T-helper 2 cell treated with Interferon-gamma antibody and Interleukin-4, amounts not matched to agents 100 ng/mL and 5 ng/mL, for 36 hours (primary cell): Measurements from ENCODE around the gene CSNK1E. TPM values are rescaled to one million over a fixed set of nuclear protein-coding genes. Genes with fewer than 3 reads are reported as not detected.

Source experiments
- intact Hi-C: fragments of 100-400 bp; cut with micrococcal nuclease; formaldehyde crosslinking; loops from one replicate; pipeline ENCODE4 v1.15.1; 2023
- total RNA-seq: library from RNA; stranded (reverse); gene quantifications from 2 replicates; pipeline ENCODE4 v1.2.3, GENCODE V29; 2022

CSNK1E gene
- total RNA-seq, 1 donor from 2014 or later = 94.6 TPM

DNA sequence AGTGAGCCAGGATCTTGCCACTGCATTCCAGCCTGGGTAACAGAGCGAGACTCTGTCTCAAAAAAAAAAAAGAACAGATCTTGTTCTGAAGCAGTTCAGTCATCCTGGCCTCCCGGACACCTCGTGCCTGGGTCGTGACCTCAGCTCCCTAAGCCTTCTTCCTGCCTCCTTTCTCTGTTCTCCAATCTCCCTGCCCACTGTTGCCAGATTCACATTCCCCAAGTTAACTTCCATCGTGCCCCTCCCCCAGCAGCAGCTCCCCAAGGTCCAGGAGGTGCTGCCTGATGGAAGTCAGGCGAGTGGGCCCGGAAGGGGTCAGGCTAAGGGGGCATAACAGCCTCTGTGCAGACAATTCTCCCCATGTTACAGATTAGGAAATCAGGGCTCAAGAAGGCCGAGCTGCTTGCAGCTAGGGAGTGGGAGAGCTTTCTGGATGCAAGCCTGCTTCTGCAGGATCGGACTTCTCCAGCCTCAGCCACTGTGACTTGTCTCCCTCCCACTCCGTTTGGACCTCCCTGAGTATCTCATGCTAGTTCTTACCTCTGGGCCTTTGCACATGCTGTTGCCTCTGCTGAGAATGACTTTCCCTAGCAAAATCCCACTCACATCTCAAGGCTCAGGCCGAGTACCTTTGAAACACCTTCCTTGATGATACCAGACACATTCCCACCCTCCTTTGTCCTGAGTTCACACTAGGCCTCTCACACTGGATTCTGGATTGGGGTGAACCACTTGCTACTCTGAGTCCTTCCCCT lies 30.1 kb downstream of the CSNK1E start:
- intact Hi-C loops = no loop called here

DNA sequence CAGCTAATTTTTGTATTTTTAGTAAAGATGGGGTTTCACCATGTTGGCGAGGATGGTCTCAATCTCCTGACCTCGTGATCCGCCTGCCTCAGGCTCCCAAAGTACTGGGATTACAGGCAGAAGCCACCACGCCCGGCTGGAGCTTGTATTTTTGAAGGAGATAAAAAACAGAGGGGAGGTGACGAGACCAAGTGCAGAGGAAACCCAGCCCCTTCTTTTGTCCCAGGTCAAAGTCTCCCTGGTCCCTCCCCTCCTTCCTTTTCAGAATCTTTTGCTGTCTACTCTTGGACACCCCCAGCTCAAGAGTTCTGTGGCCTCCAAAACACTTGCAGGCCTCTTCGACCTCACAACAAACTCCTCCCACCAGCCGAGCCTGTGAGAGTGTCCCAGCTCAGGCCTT lies 32.2 kb downstream of the CSNK1E start:
- intact Hi-C loops = no loop called here

DNA sequence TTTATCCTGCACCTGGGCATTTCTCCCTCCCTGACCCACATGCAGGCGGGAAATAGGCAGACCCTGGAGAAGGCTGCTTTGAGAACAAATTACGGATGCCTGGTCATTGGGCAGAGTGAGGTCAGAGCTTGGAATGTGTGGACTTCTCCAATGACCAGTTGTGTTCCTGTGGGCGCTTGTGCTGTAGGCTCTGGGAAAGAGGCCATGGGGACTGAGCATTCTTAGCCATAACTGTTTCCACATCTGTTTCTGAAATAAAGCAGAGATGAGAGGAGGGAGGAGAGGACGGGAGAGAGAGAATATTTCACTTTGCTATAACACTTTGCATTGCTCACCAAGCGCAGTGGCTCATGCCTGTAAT lies 33.2 kb downstream of the CSNK1E start:
- intact Hi-C loops = no loop called here

DNA sequence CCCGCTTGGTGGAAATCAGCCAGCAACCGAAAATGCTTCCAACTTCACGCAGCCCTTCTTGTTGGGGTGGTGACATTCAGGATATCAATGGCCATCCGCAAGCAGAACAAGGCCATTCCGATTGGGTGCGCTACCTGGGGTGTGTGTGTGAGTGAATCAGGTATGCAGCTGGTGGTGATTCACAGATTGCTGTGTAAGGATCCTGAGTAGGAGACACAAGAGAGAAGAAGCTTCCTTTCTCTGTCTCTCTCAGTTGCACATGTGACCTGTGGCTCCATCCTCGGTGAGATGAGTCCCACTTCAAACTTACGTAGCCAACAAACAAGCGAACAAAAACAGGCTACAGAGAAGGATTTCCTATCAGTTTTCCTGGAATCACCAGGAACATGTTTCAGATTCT lies 34.8 kb downstream of the CSNK1E start:
- intact Hi-C loops = no loop called here

DNA sequence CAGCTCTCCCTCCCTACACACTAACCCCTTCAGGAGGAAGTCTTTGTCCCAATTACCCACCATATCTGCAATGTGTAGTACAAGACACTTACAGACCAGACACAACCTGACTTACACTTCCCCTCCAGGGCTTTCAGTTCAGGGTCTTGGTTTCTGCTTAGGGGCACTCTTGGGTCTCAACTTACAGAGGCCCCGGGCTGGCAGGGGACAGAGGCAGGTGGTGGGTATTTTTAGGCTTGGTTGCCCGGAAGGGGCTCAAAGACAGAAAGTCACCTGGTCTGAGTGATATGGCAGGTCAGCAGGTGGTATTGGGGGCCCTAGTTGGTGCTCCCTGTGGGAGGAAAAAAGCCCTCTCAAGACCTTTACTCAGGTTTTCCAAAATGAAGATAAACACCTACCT lies 41.1 kb downstream of the CSNK1E start:
- intact Hi-C loops = no loop called here

DNA sequence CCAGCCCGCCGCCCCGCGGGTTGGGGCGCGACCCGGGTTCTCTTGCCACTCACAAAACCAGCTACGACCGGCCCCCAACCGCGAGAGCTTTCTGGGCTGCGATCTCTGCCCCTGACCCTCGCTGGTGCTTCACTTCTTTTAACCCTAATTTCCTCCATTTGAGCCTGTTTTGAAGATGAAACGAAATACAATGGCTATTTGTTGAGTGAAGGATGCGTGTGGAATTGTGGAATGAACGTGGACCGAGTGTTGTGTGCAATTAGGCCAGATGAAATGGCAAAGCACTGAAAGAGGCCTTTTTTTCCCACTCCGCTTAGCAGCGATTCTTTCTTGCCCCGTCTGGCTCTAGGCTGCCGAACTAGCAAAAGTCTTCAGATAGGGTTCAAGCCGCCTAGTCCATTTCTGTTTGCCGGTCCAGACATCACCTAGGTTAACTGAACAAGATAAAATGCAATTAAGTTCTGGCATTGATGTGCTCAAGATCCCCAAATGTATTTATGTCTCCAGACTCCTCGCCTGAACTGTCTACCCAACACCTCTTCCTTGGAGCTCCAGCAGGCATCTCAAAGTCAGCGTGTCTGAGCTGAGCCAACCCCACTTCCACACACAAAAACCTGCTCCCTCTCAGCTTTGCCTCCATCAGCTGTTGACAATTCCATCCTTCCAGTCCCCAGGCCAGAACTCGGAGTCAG lies 44.0 kb downstream of the CSNK1E start:
- intact Hi-C loops = loop anchor here (1.0 to 2.0 kb wide), 2 partner anchors 43 to 92 kb away; partner anchors contain the start of gene PLA2G6

DNA sequence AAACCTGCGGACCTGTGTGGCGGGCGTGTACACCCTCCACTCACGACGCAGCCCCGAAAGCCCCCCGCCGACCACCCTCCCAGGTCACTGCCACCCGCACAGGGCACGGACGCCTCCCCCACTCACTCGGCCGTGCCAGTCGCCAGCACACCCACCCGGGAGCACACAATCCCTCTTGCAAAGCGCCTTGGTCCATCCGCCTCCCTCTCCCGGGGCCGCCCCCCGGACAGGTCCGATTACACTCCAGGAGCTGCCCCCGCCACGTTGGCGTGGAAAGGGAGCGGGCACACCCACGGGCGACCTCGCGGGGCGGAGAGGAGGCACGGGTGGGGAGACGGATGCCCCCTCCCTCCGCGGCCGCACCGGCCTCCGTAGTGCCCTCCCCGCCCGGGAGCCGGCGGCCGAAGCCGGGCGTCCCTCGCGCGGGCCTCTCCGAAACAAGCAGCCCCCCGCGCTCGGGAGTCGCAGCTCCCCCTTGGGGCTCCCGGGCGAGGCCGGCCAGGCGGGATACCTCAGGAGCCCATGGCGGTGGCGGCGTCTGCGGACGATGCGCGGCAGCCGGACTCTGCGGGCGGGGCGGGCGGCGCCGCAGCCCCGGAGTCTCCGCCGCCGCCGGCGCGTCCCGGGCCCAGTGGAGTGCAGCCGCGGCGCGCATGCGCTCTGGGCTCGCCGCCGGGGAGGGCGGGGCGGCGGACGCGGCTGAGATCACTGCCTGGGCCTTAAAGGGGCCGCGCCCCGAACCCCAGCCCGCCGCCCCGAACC lies 44.7 kb downstream of the CSNK1E start, which contains the start of gene TMEM184B:
Gene TMEM184B, minus strand, starts transcription at position 638 of the 762 bp plus-strand sequence. CDS start 25,049 bp downstream, outside the sequence.
- intact Hi-C loops = loop anchor here (1.0 to 2.0 kb wide), 2 partner anchors 44 to 92 kb away; partner anchors contain the start of gene PLA2G6

DNA sequence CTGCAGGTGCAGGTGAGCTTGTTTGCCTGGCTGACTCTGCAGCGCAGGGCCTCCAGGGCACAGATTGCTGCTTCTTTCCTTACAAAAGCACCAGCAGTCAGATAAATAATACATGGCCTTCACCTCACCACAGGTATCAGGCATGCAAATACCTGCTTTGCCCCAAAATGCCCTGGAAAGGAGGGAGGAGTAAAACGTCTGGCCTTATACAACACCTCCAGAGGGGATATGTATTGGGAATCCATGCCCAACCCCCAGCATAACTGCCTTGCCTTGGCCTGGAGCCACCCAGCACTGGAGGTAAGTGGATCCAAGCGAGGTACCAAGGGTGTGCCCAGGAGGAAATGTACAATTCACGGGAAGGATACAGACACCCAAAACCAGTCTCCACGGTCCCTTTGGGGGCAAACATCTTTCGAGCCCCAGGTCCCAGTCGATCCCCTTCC lies 45.3 kb downstream of the CSNK1E start:
- intact Hi-C loops = loop anchor here (2.0 kb wide), 1 partner anchor 91 kb away; the partner anchor contains the start of gene PLA2G6

DNA sequence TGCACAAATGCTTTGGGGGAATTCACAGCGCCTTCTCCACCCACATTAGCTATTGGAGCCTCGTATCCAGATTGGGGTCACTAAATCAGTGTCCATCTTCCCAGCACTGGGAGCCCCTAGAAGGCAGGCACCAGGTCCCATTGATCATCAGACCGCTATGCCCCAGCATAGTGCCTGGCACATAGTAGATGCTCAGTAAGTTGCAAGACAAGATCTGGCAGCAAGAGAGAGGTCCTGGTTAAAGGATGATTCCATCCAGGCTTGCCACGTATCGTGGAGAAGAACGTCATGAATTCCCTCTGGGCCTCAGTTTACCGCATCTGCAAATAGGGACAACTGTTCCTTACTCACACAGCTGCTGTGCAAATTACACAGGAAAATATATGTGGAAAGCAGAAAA lies 46.1 kb downstream of the CSNK1E start:
- intact Hi-C loops = no loop called here

DNA sequence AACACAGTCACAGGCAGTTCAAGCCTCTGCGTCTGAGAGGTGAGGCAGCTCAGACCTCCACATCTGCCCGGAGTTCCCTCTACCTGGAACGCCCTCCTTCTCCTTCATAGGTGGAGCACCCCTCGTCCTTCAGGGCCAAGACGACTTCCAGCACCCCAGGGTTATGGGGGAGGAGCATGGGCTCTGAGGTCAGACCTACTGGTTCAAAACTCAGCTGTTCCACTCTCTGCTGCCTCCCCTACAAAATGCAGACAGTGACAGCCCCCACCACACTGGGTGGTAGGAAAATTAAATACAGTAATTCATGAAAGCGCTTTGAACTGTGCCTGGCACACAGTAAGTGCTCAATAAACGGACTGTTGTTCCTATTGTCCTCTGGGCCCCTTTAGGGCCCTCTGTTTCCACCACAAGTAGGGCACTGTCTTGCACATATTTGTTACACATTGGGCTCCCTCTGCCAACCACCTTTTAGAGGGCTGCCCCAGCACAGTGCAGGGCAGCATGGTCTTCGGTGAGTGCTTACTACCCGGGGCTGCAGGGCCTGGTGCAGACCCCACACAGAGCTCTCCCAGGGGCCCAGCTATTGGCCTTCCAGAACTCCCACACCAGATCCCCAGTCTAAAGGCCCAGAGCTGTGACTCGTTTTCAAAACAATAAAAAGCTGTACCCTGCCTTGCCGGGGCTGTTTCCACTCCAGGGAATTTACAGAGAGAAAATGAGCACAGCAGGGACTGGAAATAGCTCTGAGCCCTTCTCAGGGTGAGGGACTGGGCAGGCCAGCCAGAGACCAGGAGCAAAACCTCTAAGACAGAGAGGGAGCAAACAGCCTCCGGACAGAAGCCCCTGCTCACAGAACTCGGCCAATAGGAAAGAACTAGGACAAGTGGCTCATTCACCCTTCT lies 46.9 kb downstream of the CSNK1E start:
- intact Hi-C loops = no loop called here

DNA sequence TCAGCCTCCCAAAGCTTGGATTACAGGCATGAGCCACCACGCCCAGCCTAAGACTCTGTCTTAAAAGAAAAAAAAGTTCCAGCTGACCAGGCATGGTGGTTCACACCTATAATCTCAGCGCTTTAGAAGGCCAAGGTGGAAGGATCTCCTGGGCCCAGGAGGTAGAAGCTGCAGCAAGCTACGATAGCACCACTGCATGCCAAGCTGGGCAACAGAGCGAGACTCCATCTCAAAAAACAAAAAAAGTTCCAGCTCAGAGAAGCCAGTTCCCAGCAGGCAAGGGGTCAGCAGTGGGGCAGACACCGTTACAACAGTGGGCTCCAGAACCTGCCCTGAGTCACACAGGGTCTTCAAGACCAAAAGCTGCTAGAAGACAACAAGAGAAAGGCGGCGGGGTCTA lies 47.8 kb downstream of the CSNK1E start:
- intact Hi-C loops = no loop called here

DNA sequence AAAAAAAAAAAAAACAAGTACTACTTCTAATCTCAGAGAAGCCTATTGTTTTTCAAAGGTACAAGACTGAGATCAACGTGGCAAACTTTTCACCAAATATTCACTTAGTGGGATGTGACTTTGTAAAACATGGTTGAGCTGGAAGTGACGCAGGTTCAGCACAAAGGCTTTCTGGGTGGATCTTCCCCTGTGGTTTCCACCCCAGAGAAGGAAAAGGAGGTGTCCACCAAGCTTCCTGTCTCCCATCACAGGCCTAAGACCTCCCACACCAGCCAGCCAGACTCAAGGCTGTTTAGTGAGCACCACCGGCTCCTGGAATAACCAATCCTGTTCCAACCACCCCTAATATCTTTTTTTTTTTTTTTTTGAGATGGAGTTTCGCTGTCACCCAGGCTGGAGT lies 50.1 kb downstream of the CSNK1E start:
- intact Hi-C loops = no loop called here

DNA sequence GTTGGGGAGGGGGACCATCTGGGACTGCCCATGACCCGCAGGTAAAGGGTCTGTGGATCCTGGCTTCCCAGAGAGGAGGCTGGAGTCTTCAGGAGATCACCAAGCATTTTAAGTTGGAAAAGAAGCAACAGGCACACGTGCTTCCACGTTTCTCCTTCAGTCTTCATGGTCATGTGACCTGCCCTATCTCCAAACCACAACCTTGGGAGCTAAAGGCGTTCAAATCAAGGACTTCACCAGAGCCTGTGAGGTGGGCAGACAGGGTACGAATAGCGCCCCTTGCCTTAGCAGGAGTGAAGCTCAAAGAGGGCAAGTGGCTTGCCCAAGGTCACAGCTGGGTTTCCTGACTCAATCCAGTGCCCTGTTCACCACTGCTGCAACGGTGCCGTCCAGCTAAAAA lies 51.1 kb downstream of the CSNK1E start:
- intact Hi-C loops = no loop called here

DNA sequence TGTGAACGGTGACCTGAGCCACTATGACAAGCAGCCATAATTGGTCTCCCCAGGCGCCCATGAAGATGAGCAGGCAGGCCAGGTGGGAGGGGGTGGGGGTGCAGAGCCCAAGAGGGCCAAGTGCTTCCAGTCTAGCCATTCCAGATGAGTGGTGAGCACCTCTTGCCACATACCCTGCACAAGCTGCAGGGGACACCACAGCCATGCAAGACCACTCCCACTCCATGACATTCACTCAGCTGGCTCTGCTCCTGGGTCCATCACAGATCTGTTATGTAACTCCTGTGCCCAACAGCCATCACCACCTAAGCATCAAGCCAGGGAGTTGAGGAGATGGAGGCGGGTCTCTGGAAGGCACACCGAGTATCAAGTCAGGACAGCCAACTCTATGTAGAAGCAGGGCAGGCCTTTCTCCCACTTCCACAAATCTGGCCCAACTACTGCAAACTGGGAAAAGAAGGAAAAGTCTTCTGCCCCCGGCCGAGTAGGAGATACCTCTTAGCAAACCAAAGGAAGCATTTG lies 52.9 kb downstream of the CSNK1E start:
- intact Hi-C loops = no loop called here

DNA sequence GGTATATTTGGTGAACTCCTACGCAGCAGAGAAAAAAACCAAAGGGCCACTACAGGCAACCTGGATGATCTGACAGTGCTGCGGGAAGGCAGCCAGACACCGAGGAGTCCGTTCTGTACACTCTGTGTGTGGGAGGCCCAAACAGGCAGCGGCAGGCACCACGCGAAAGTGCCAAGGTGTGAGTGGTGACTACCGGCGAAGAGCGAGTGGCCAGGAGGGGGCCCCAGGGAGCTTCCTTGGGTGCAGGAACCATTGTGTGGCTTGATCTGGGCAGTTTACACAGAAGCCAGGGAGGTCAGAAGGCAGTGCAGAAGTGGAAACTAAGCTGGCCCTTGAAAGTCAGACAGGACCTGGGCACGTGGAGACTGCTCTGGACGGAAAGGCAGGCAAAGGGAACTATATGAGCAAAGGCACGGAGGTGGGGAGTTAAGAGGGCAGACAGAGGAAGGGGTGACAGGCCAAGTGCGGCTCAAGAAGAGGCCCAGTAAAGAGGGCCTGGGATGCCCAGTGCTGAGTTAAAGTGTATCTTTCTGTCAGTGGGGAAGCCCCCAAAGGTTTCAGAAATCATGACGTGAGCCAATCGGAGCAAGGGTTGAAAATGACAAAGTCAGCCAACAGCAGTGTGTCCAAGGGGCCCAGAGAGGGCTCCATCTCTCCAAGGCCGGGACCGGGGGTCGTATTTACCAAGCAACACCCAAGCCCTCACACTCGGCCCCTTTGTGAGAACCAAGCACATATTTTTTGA lies 55.0 kb downstream of the CSNK1E start:
- intact Hi-C loops = no loop called here

DNA sequence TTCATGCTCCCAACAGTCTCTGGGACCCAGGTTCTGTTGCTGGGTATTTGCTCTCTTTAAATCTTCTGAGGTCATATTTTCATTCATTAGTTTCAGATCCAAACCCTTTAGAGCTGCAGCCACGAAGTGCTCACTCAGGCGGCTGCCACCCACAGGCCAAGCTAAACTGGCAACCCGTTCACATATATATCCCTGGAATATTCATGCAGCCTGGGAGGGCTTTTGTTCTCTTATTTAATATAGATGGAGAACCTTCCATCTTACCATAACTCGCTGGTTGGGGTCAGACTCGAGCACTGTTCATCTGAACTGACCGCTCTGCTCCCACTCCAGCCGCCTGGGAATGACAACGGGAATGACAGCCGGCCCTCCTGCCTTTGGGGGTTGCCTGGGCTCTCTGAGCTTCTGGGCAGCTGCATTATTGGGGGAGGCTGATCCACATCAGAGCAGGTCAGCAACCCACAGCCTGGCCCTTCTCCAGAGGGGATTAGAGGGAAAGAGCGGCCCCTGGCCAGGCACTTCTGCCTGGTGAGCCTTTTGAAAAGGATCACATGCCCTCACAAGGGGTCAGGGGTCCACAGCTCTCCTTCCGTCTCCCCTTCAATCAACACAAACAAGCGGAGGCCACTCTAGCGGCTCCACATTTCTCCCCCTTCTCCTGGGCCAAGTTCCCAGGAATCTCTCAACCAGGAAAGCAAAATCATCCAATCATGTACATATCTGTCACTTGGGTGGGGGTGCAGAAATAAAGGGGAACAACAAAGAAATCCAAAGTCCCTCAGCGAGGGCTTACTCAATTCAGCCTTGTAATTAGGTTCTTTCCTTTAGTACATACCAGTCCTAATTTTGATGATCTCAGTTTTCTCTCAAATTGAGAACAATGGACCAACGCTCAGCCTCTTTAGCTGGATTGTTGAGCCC lies 56.2 kb downstream of the CSNK1E start:
- intact Hi-C loops = no loop called here

DNA sequence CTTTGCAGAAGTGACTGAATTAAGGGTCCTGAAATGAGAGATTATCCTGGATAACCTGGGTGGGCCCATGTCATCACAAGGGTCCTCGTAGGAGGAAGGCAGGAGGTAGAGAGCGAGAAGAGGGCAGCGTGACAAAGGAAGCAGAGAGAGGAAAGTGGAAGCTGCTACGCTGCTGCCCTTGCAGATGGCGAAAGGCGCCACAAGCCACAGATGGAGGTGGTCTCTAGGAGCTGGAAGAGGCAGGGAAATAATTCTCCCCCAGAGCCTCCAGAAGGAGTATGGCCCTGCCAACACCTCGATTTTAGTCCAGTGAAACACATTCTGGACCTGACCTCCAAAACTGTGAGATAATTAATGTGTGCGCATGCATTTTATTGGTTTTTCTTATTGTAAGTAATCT lies 57.9 kb downstream of the CSNK1E start:
- intact Hi-C loops = no loop called here

DNA sequence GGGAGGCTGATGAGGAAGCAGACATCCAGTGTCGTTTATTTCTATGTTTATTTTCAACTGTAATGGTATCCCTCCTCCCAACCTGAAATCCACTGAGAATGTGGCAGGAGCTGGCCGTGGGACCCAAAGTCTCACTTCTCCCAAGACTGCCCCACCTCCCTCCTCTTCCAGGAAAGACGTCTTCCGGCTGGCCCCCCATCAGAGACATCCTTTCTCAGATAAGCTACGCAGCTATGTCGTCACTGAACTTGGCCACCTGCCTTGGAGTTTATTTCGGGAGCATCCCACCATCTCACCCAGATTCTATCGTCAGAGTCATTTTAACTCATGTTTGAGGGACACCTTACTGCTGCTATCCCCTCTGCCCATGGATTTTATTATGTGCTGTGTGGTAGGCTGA lies 58.3 kb downstream of the CSNK1E start:
- intact Hi-C loops = no loop called here
